Trophoblast cell (in vitro differentiated cells and primary cell): ENCODE data around the gene ABCG4.

Experiments used
- DNase-seq, 2 donors: peaks; one replicate each; pipeline ENCODE4 v3.0.0-alpha.2; 2016
- H2AFZ ChIP-seq: 2 replicates; pipeline ENCODE4 v1.6.1; 2013; ENCODE audit warnings: low read length, moderate library complexity, mild to moderate bottlenecking; ENCODE audit not compliant: insufficient read depth, poor library complexity
- H2AK5ac ChIP-seq: 2 replicates; pipeline ENCODE4 v1.6.1; 2013; ENCODE audit warnings: mild to moderate bottlenecking, low read length
- H2BK120ac ChIP-seq: 2 replicates; pipeline ENCODE4 v1.6.1; 2013; ENCODE audit warnings: low read length, mild to moderate bottlenecking, moderate library complexity; ENCODE audit not compliant: insufficient read depth, poor library complexity
- H2BK12ac ChIP-seq: 2 replicates; pipeline ENCODE4 v1.6.1; 2013; ENCODE audit warnings: mild to moderate bottlenecking, low read length, moderate library complexity
- H2BK5ac ChIP-seq: 2 replicates; pipeline ENCODE4 v1.6.1; 2013; ENCODE audit warnings: low read length, low read depth, moderate library complexity, mild to moderate bottlenecking; ENCODE audit not compliant: poor library complexity
- H3K14ac ChIP-seq: 2 replicates; pipeline ENCODE4 v1.6.1; 2013; ENCODE audit warnings: mild to moderate bottlenecking, low read length
- H3K18ac ChIP-seq: 2 replicates; pipeline ENCODE4 v1.6.1; 2013; ENCODE audit warnings: mild to moderate bottlenecking, low read length
- H3K23ac ChIP-seq: 2 replicates; pipeline ENCODE4 v1.6.1; 2013; ENCODE audit warnings: low read length
- H3K27ac ChIP-seq: 2 replicates; pipeline ENCODE4 v1.5.1; 2013; ENCODE audit warnings: low read depth, mild to moderate bottlenecking, inconsistent platforms, low read length, moderate library complexity
- H3K27me3 ChIP-seq: 2 replicates; pipeline ENCODE4 v1.6.1; 2013; ENCODE audit warnings: inconsistent platforms, mild to moderate bottlenecking, low read length, moderate library complexity; ENCODE audit not compliant: insufficient read depth
- H3K36me3 ChIP-seq, 2 experiments: 1 replicate in 1 of 2; 2 replicates in 1 of 2; pipeline ENCODE4 v1.6.1; 2013; ENCODE audit warnings: low read length in 2 of 2, mild to moderate bottlenecking in 2 of 2, moderate library complexity in 1 of 2; ENCODE audit not compliant: insufficient read depth in 2 of 2, control insufficient read depth in 1 of 2
- H3K4ac ChIP-seq: 2 replicates; pipeline ENCODE4 v1.6.1; 2013; ENCODE audit warnings: low read depth, mild to moderate bottlenecking, low read length, moderate library complexity
- H3K4me1 ChIP-seq, 2 experiments: 1 replicate in 1 of 2; 2 replicates in 1 of 2; pipeline ENCODE4 v1.6.1; 2013; ENCODE audit warnings: low read length in 2 of 2, mild to moderate bottlenecking in 2 of 2, moderate library complexity in 1 of 2; ENCODE audit not compliant: insufficient read depth in 2 of 2, control insufficient read depth in 1 of 2
- H3K4me2 ChIP-seq: 2 replicates; pipeline ENCODE4 v1.6.1; 2013; ENCODE audit warnings: inconsistent platforms, mild to moderate bottlenecking, low read length, moderate library complexity
- H3K4me3 ChIP-seq: 2 replicates; pipeline ENCODE4 v1.5.1; 2013; ENCODE audit warnings: mild to moderate bottlenecking, low read depth, low read length, inconsistent platforms
- H3K79me1 ChIP-seq: one replicate; pipeline ENCODE4 v1.6.1; 2013; ENCODE audit warnings: low read length
- H3K79me2 ChIP-seq: 2 replicates; pipeline ENCODE4 v1.6.1; 2013; ENCODE audit warnings: low read length, mild to moderate bottlenecking; ENCODE audit not compliant: control insufficient read depth, insufficient read depth, poor library complexity
- H3K9ac ChIP-seq: 2 replicates; pipeline ENCODE4 v1.6.1; 2013; ENCODE audit warnings: mild to moderate bottlenecking, low read length
- H3K9me3 ChIP-seq: 2 replicates; pipeline ENCODE4 v1.6.1; 2013; ENCODE audit warnings: low read depth, mild to moderate bottlenecking, control low read depth, inconsistent platforms, low read length; ENCODE audit not compliant: insufficient read depth
- H4K12ac ChIP-seq: 2 replicates; pipeline ENCODE4 v1.6.1; 2013; ENCODE audit warnings: low read depth, mild to moderate bottlenecking, low read length, moderate library complexity
- H4K8ac ChIP-seq: 2 replicates; pipeline ENCODE4 v1.6.1; 2013; ENCODE audit warnings: low read depth, mild to moderate bottlenecking, low read length, moderate library complexity
- H4K91ac ChIP-seq: one replicate; pipeline ENCODE4 v1.6.1; 2013; ENCODE audit warnings: low read depth, mild to moderate bottlenecking, low read length, moderate library complexity
- WGBS: extraction: QIAGEN DNeasy Blood & Tissue Kit; methylation state at CpG from one replicate; pipeline ENCODE4 v1.1.7; 2013; ENCODE audit warnings: missing lambda C conversion rate; ENCODE audit not compliant: insufficient read length, insufficient coverage; ENCODE audit errors: extremely low coverage; 5-methylcytosine and 5-hydroxymethylcytosine counted together

ABCG4 gene

DNA sequence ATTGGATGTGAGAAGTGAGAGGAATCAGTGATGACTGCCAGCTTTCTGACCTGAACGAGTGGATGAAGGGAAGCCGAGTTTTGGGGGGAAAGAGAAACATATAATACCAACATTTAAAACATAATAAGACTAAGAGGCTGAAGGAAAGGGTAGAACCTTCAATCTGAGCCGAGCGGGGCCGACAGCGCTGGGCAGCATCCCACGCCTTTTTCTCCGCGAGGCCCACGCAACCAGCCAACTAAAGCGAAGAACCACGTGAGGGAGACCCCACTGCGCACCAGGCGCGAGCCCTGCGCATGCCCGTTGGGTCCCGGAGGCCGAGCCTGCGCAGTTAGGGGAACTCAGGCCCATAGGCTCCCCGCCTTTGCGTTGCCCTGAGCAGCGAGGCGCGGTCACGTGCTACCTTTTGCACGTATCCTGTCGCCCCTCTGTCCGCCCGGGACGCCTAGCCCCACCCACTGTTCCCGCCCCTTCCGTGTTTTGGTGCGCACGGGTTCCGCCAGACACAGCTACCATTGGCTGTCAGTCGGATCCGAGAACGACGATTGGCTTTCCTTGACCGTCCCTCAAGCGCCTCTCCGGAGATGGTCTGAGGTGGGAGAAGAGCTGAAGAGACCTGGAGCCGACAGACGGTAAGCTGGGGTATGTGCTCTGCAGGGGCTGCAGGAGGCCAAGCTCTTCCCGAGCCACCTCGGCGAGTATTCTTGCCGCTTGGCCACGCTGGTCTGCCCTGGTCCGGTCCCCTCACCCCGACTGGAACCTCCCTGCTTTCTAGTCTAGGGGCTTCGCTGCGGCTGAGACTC lies 27.6 kb upstream of the ABCG4 start, which contains the start of gene HINFP:
Gene HINFP, plus strand, starts transcription at position 573 of the 803 bp plus-strand sequence. CDS start 5,365 bp downstream, outside the sequence.
- no peaks in the 10 kb centered on the region for H3K27me3 ChIP-seq
- H2BK12ac ChIP-seq, result no peak within 1 kb of the TSS
- H2BK5ac ChIP-seq, result no peak within 1 kb of the TSS
- peak within 1 kb of the TSS; percentile 56 for H4K12ac ChIP-seq
- H4K91ac ChIP-seq, result peak within 1 kb of the TSS; percentile 40
- H3K4me3 ChIP-seq, result peak within 1 kb of the TSS; percentile 94
- no peak within 1 kb of the TSS for H3K23ac ChIP-seq
- peak within 1 kb of the TSS; percentile 75 for H4K8ac ChIP-seq
- H3K14ac ChIP-seq, result peak within 1 kb of the TSS; percentile 25
- H3K79me1 ChIP-seq, result peaks cover 7% of the 10 kb centered on the region
- H3K9ac ChIP-seq, result peak within 1 kb of the TSS; percentile 90
- no peak within 1 kb of the TSS for H2BK120ac ChIP-seq
- peak; percentile 98 to 99 for DNase-seq
- no CpG with 5 or more reads among the region's 54 CpGs for WGBS
- peaks cover 5 to 7% of the 10 kb centered on the region in 2 experiments for H3K36me3 ChIP-seq
- peak within 1 kb of the TSS; percentile 74 for H2AFZ ChIP-seq
- peak within 1 kb of the TSS; percentile 30 for H3K27ac ChIP-seq
- H3K4ac ChIP-seq, result peak within 1 kb of the TSS; percentile 43
- H3K18ac ChIP-seq, result peak within 1 kb of the TSS; percentile 32
- peak within 1 kb of the TSS; percentile 80 for H3K4me2 ChIP-seq
- peaks cover 0 to 9% of the 10 kb centered on the region in 2 experiments for H3K4me1 ChIP-seq
- H3K79me2 ChIP-seq, result peaks cover 5% of the 10 kb centered on the region
- H2AK5ac ChIP-seq, result no peak within 1 kb of the TSS
- no peaks in the 10 kb centered on the region for H3K9me3 ChIP-seq

GRCh38 chr11:119121811-119122124 lies 27.1 kb upstream of the ABCG4 start:
- no CpG with 5 or more reads among the region's 20 CpGs for WGBS
- peak overlapping the region; percentile 90 for H3K9ac ChIP-seq
- peaks cover 5% of the 10 kb centered on the region for H3K79me2 ChIP-seq
- H3K14ac ChIP-seq, result peak overlapping the region; percentile 25
- no peak overlapping the region for H2AK5ac ChIP-seq
- peak overlapping the region; percentile 75 for H4K8ac ChIP-seq
- peaks cover 7% of the 10 kb centered on the region for H3K79me1 ChIP-seq
- no peak overlapping the region for H2BK120ac ChIP-seq
- peaks cover 0 to 9% of the 10 kb centered on the region in 2 experiments for H3K4me1 ChIP-seq
- H3K9me3 ChIP-seq, result no peaks in the 10 kb centered on the region
- peak overlapping the region; percentile 30 for H3K27ac ChIP-seq
- peak overlapping the region; percentile 74 for H3K4me2 ChIP-seq
- no peak for DNase-seq
- H3K23ac ChIP-seq, result no peak overlapping the region
- H3K27me3 ChIP-seq, result no peaks in the 10 kb centered on the region
- H3K18ac ChIP-seq, result peak overlapping the region; percentile 32
- no peak overlapping the region for H2BK5ac ChIP-seq
- H2AFZ ChIP-seq, result peak overlapping the region; percentile 74
- peak overlapping the region; percentile 28 for H3K4ac ChIP-seq
- H4K12ac ChIP-seq, result peak overlapping the region; percentile 56
- peaks cover 4 to 9% of the 10 kb centered on the region in 2 experiments for H3K36me3 ChIP-seq
- peak overlapping the region; percentile 40 for H4K91ac ChIP-seq
- H2BK12ac ChIP-seq, result no peak overlapping the region
- H3K4me3 ChIP-seq, result peak overlapping the region; percentile 94

- Histone ChIP-seq H3K4me2 (no peak overlapping the region), H2BK120ac (no peak overlapping the region), H3K79me1 (peaks cover 6% of the 10 kb centered on the region), H3K4me1 (peaks cover 0 to 7% of the 10 kb centered on the region in 2 experiments), H3K27ac (no peak overlapping the region), H3K23ac (no peak overlapping the region), H3K36me3 (peaks cover 12 to 19% of the 10 kb centered on the region in 2 experiments), H2BK5ac (no peak overlapping the region), H3K14ac (no peak overlapping the region), H3K9ac (no peak overlapping the region), H4K91ac (no peak overlapping the region), H3K18ac (no peak overlapping the region), H2AFZ (no peak overlapping the region), H3K9me3 (no peaks in the 10 kb centered on the region), H3K4me3 (no peak overlapping the region), H3K79me2 (peaks cover 5% of the 10 kb centered on the region), H2AK5ac (no peak overlapping the region), H4K8ac (no peak overlapping the region), H3K4ac (no peak overlapping the region), H3K27me3 (no peaks in the 10 kb centered on the region), H2BK12ac (no peak overlapping the region), H4K12ac (no peak overlapping the region)
- DNase-seq, result no peak
- no CpG with 5 or more reads among the region's 6 CpGs for WGBS
Observed at GRCh38 chr11:119125821-119126220, 23.0 kb upstream of the ABCG4 start.

- no peak overlapping the region for H3K4ac ChIP-seq
- no peak overlapping the region for H3K4me3 ChIP-seq
- no peak overlapping the region for H2BK5ac ChIP-seq
- no peaks in the 10 kb centered on the region for H3K27me3 ChIP-seq
- H3K27ac ChIP-seq, result no peak overlapping the region
- DNase-seq, result no peak
- no peak overlapping the region for H4K12ac ChIP-seq
- H2BK120ac ChIP-seq, result no peak overlapping the region
- H3K9ac ChIP-seq, result no peak overlapping the region
- H3K23ac ChIP-seq, result no peak overlapping the region
- H3K4me2 ChIP-seq, result no peak overlapping the region
- H3K4me1 ChIP-seq, result peaks cover 0 to 7% of the 10 kb centered on the region in 2 experiments
- peaks cover 19 to 27% of the 10 kb centered on the region in 2 experiments for H3K36me3 ChIP-seq
- no peak overlapping the region for H4K8ac ChIP-seq
- H2AK5ac ChIP-seq, result no peak overlapping the region
- H4K91ac ChIP-seq, result no peak overlapping the region
- no peaks in the 10 kb centered on the region for H3K79me1 ChIP-seq
- no peaks in the 10 kb centered on the region for H3K9me3 ChIP-seq
- H2BK12ac ChIP-seq, result no peak overlapping the region
- H2AFZ ChIP-seq, result no peak overlapping the region
- H3K79me2 ChIP-seq, result peaks cover 2% of the 10 kb centered on the region
- no CpG with 5 or more reads among the region's 5 CpGs for WGBS
- no peak overlapping the region for H3K14ac ChIP-seq
- H3K18ac ChIP-seq, result no peak overlapping the region
Observed at GRCh38 chr11:119126675-119127268, 22.1 kb upstream of the ABCG4 start.
